Chondrocyte (in vitro differentiated cells): ENCODE data around the gene WDR20. TPM values are rescaled to one million over a fixed set of nuclear protein-coding genes. Genes with fewer than 3 reads are reported as not detected.

Experiments
- DNase-seq: peaks from one replicate; pipeline ENCODE4 v3.0.0; 2021; ENCODE audit warnings: mixed read lengths, low spot score
- H3K27ac Mint-ChIP-seq: one replicate; pipeline ENCODE4 v1.8.0; 2021; ENCODE audit warnings: mild to moderate bottlenecking, moderate library complexity, mixed read lengths; ENCODE audit not compliant: unreplicated experiment
- H3K27me3 Mint-ChIP-seq: 2 replicates; pipeline ENCODE4 v1.8.0; 2021; ENCODE audit warnings: low read depth, mixed read lengths
- H3K36me3 Mint-ChIP-seq: 2 replicates; pipeline ENCODE4 v1.8.0; 2021; ENCODE audit warnings: low read depth, mixed read lengths
- H3K4me1 Mint-ChIP-seq: 2 replicates; pipeline ENCODE4 v1.8.0; 2021; ENCODE audit warnings: low read depth, mild to moderate bottlenecking, mixed read lengths
- H3K4me3 Mint-ChIP-seq: one replicate; pipeline ENCODE4 v1.8.0; 2021; ENCODE audit warnings: mild to moderate bottlenecking, moderate library complexity, mixed read lengths; ENCODE audit not compliant: unreplicated experiment
- H3K9me3 Mint-ChIP-seq: 2 replicates; pipeline ENCODE4 v1.8.0; 2021; ENCODE audit warnings: low read depth, mixed read lengths
- total RNA-seq: library from RNA; stranded (reverse); gene quantifications from 3 replicates; pipeline ENCODE4 v1.2.1, GENCODE V29; 2021
- TF ChIP-seq, protein P1 (sequence below): fragments of 200-600 bp; sonication (generic); IDR thresholded peaks from 2 replicates; pipeline ENCODE4 v1.5.0; 2021; ENCODE audit warnings: antibody characterized with exemption, mild to moderate bottlenecking, moderate library complexity

The WDR20 gene
- total RNA-seq, 1 donor from 2014 or later, result 23.0 TPM

DNA sequence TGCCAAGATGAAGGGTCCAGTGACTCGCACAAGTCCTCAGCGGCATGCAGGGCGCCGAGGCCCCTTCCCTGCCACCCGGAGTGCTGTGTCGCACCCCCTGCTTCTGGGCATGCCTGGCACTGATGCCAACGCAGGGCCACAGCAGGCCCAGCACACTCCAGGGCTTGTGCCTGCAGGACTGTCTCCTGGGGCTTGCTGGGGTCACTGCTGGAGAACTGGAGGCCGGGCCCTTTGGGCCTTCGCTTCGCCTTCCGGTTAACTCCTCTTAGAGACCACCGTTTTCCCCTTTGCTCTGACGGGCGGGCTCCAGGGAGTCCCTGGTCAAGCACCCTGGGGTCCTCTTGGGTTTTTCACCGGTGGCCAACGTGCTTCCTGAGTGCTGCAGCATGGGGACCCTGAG is 79.6 kb downstream of the WDR20 start:
- no peaks in the 10 kb centered on the region for H3K9me3 Mint-ChIP-seq
- TF ChIP-seq, protein P1, sequence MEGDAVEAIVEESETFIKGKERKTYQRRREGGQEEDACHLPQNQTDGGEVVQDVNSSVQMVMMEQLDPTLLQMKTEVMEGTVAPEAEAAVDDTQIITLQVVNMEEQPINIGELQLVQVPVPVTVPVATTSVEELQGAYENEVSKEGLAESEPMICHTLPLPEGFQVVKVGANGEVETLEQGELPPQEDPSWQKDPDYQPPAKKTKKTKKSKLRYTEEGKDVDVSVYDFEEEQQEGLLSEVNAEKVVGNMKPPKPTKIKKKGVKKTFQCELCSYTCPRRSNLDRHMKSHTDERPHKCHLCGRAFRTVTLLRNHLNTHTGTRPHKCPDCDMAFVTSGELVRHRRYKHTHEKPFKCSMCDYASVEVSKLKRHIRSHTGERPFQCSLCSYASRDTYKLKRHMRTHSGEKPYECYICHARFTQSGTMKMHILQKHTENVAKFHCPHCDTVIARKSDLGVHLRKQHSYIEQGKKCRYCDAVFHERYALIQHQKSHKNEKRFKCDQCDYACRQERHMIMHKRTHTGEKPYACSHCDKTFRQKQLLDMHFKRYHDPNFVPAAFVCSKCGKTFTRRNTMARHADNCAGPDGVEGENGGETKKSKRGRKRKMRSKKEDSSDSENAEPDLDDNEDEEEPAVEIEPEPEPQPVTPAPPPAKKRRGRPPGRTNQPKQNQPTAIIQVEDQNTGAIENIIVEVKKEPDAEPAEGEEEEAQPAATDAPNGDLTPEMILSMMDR, result no peak
- DNase-seq, result peak; percentile 76
- H3K4me1 Mint-ChIP-seq, result peaks cover 16% of the 10 kb centered on the region
- no peak overlapping the region for H3K4me3 Mint-ChIP-seq
- no peaks in the 10 kb centered on the region for H3K27me3 Mint-ChIP-seq
- H3K27ac Mint-ChIP-seq, result no peak overlapping the region
- H3K36me3 Mint-ChIP-seq, result peaks cover 5% of the 10 kb centered on the region

DNA sequence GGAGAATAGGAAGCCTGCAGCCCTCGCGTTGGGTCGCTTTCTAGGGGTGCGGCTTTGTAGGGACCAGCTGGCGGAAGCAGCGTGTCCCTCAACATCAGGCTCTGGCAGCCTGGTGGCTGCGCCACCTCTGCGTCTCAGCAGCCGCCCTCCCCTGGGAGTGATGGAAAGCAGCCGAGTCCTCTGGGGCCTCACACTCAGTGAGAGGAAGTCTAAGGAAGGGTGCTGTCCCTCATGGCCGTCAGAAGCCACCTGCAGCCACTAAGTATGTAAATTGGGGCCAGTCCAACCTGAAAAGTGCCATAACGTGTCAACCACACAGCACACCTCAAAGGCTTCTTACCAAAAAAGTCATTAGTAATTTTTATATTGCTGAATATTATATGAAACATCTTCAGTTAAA is 80.3 kb downstream of the WDR20 start:
- DNase-seq, result peak; percentile 58
- Mint-ChIP-seq H3K27me3 (no peaks in the 10 kb centered on the region), H3K27ac (no peak overlapping the region), H3K4me1 (peaks cover 13% of the 10 kb centered on the region), H3K36me3 (peaks cover 7% of the 10 kb centered on the region), H3K4me3 (no peak overlapping the region), H3K9me3 (no peaks in the 10 kb centered on the region)
- TF ChIP-seq, protein P1, result no peak

DNA sequence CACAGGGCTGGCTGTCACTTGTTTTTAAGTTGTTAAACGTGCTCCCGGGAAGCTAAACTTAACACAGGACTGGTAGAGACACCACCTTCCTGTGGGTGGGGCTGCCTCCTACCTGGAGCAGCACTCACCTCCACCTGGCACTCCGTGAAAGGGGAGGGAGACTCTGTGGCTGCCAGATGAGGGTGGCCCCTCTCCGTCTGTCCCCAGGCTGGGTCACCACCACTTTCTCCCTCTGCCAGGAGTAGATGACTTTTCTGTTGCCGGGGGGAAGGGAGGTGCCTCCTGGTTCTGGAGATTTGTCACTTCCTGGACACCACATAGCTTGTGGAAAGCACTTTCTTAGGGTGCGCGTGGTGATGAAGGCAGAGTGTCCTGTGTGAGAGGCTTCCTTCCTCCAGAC is 81.3 kb downstream of the WDR20 start:
- peak; percentile 37 for DNase-seq
- Mint-ChIP-seq H3K4me1 (peaks cover 3% of the 10 kb centered on the region), H3K4me3 (no peak overlapping the region), H3K36me3 (peaks cover 7% of the 10 kb centered on the region), H3K27me3 (no peaks in the 10 kb centered on the region), H3K9me3 (no peaks in the 10 kb centered on the region), H3K27ac (no peak overlapping the region)
- TF ChIP-seq, protein P1, result no peak

DNA sequence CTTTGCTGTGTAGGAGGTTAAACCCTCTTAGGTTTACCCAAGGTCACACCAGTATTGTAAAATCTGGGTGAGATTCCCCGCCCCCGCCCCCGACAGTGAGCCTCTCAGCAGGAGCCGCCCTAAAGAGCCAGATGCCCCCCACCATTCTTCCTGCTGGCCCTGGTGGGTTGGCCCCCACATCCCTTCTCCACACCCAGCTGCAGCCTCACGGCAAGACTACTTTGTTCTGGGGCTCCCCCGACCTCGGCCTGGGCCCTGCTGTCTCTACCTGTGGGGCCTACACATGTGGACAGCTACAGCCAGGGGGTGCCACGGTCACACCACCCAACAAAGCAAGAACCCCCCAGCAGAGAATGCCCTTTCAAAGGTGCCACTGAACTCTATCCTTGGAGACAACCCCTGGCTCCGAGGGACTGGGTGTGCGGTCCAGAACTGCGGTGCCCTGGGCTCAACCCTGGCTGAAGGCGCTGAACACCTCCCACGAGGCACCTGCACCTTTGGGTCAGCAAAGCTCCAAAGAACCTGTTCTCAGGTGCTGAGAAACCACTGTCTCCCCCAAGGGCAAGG is 82.4 kb downstream of the WDR20 start:
- TF ChIP-seq, protein P1, result no peak
- no peak overlapping the region for H3K27ac Mint-ChIP-seq
- no peaks in the 10 kb centered on the region for H3K27me3 Mint-ChIP-seq
- no peaks in the 10 kb centered on the region for H3K9me3 Mint-ChIP-seq
- H3K36me3 Mint-ChIP-seq, result peaks cover 7% of the 10 kb centered on the region
- no peak overlapping the region for H3K4me3 Mint-ChIP-seq
- no peaks in the 10 kb centered on the region for H3K4me1 Mint-ChIP-seq
- DNase-seq, result peak; percentile 86

DNA sequence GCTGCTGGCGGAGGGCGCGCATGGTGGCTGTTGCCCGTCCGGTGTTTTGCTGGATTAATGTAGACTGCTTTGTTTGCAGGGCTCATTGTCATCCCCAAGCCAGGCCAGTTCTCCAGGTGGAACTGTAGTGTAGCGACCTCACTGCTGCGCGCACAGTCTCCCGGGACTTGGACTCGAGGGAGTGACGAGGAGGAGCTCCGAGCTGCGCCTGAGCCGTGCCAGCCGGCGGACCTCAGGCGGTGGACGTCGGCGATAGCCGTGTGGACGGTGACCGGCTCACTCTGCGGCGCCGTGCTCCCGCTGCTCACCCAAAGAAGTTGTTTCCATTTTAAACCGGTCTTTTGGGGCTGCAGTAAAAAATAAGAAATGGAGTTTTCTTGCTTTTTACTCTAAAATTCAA is 83.1 kb downstream of the WDR20 start:
- Mint-ChIP-seq H3K4me3 (no peak overlapping the region), H3K27me3 (no peaks in the 10 kb centered on the region), H3K36me3 (peaks cover 7% of the 10 kb centered on the region), H3K4me1 (no peaks in the 10 kb centered on the region), H3K9me3 (no peaks in the 10 kb centered on the region), H3K27ac (no peak overlapping the region)
- TF ChIP-seq, protein P1, result no peak
- peak; percentile 72 for DNase-seq
